IPS DF 4.7 (cell line): ENCODE data around the gene SDR39U1.

Experiments used
- DNase-seq: peaks from one replicate; pipeline ENCODE4 v3.0.0-alpha.2; 2013; ENCODE audit warnings: low spot score; ENCODE audit errors: extremely low read depth

Gene SDR39U1

GRCh38 chr14:24430143-24430681 lies 12.4 kb downstream of the SDR39U1 start:
- DNase-seq: no peak

GRCh38 chr14:24429395-24430142 lies 13.0 kb downstream of the SDR39U1 start, which contains the start of the genes CBLN3 and KHNYN:
CBLN3 (minus strand) TSS chr14:24429668; CDS start chr14:24429054, 614 bp downstream.
KHNYN (plus strand) TSS chr14:24429954; CDS start chr14:24430731, 777 bp downstream.
- no peak for DNase-seq

DNA sequence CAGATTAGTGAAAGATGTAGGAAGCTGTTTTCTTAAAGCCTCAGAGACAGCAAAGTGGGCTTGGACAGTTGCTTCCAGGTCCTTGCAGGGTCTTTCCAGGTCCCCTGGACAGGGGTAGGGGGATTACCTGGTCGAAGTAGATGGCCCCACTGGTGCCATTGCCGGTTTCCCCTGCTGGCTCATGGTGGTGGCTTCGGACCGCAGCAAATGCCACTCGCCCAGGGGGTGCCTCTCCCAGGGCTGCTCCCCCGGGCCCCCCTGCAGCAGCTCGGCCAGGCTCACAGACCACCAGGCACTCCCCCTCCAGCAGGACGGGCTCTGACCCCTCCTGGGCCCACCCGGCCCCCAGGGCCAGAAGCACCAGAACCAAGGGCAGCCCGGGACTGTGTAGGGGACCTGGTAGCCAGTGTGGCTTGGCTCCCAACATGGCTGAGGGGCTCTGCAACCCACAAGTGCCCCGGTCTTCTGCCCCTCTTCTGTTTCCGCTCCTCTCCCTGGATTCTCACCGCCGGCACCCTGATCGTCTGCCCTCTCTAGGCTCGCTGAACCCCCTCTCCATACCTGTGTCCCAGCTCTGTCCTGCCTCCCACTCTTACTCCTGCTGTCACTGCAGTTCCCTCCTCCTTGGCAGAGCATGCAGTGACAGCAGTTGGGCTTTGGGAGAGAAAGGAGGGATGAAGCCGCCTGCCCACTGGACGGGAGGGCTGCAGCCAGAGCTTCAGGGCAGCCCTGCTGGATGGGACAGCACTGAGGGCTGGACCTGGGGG lies 13.8 kb downstream of the SDR39U1 start:
- DNase-seq: no peak

DNA sequence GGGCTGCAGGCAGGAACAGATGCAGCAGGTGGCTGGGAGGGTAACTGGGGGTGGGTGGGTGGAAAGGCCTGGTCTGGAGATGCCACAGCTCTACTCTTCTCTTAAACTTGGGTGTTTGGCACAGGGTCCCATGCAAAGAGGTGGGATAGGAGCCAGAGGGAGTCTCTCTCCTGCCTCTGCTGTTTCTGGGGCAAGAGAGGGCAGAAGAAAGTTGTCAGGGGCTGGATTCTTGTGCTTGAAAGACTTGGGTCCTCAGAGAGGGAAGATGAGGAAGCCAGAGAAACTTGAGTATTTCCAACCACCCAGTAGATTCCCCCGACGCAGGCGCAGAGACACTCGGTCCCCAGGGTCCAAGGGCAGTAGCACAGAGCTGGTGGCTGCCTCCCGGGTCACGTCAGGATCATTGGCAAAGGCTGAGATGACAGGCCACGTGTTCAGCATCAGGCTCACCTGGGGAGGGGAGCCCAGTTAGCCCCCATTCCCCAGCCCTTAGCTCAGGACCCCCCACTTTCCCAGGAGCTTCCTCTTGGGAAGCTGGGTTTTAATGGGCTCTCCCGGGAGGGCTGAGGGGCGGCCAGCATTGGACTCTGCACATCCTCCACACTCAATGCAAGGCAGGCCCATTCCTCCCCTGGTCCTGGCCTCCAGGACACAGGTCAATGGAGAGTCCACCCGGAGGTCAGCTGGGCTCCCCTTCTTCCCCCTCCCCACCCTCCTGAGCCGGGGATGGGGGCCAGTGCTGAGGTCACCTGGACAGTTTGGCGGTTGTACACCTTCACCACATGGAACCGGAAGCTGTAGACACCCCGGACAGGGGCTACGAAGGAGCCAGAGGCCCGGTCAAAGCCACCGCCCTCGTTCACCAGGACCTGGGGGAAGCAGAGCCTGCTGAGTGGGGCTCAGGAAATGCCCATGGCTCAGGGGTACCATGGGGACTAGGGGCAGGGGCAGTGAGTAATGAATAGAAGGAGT lies 14.8 kb downstream of the SDR39U1 start:
- DNase-seq: no peak

- DNase-seq: no peak
These were observed 15.6 kb downstream of the SDR39U1 start for GRCh38 chr14:24426912-24427536.

DNA sequence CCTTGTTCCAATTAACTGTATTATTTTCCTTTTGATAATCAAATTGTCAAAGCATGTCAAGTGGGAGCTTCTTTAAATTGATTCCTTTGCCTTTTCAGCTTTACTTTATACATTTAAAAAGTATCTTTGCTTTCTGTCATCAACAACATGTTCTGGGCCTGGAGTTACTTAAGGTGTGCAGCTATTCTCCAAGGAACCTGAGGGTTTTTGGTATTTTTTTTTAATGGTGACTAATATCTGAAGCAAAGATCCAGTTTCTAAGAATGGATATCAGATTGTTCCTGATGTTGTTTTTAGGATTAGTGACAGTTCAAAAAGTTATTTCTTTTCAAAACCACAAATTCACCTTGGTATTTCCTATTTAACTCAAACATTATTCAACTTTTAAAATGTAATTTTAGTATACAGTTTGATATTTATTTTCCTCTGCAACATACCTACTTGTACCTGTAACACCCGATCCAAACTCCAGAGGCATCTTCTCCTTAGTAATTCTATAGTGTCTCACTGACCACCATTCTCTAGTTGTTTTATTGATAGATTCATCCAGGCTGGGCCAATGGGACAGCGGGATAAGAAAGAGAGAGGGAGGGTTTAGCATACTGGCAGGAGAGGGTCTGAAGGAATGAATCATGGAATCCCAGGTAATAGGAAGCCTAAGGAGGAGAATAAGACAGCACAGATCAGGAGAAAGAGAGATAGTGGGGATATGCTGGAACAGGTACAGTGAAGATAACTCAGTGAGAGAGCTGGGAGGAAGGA lies 16.2 kb downstream of the SDR39U1 start:
- no peak for DNase-seq

DNA sequence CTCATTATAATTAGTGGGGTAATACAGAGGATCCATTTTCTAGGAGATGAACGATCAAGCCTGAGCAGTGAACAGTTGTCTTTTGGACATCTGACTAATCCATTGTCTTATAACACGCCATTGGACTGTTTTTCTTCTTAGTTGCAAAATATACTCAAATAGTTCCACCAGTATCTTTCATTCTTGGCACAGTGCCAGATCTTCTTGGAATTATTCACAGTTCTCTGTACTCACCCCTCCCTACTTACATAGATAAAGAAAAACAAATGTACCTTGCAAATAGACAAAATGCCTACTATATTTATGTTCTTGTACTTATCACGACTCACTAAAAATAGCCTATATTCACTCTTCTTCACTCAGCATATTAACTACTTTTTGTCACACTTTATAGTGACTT lies 16.9 kb downstream of the SDR39U1 start:
- DNase-seq: no peak

DNA sequence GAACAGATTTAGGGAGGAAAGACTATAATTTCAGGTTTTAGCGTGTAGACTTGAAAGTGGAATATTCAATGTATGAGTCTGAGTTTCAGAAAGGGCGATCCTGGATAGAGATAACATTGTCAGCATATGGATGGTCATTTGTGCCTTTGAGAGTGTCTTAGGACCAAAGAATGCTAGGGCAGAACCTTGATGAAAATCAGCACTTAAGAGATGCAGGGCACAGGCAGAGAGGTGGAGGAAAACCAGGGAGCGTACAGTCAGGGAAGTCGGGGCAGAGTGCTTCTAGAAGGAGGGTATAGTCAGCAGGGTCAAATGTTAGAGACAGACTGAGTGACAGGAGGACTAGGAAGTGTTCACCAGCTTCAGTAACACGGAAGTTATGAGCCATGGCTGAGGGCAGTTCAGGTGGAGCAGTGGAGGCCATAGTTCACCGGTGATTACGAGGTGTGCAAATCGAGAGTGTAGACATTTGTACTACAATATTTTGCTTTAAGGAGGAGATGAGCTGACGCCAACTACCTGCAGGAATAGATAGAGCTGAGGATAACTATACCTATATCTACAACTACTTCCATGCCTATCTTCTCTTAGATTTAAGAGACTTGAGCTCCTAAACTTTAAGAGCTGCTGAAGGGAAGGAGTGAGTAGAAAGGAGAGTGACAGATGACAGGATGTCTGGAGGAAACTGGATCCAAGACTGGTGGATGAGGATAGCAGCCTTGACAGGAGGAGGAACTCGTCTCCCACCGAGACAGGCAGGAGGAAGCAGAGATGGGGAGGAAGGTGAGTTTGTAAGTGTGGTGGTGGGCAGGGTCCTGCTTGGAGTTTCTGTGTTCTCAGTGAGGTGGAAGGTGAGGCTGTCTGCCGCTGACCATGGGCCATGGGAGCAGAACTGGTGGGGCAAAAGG lies 19.6 kb downstream of the SDR39U1 start:
- DNase-seq: no peak

GRCh38 chr14:24422261-24422660 lies 20.3 kb downstream of the SDR39U1 start:
- DNase-seq: no peak

DNA sequence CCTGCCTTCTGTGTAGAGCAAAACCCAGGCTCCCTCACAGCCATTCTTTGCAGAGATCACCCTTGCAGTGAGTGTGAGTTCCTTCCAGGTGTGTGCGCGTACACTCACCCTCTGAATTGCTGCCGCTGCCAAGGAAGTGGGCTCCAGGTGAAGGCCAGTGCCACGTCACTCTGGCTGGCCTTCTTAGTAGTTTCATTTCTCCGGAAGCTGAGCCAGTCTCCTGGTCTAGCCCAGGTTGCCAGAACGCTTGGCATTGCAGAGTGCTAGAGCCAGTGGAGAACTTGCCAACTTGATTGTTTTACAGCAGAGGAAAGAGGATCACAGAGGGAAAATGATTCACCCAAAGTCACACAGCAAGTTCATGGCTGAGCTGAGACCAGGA lies 24.1 kb downstream of the SDR39U1 start:
- no peak for DNase-seq

GRCh38 chr14:24417832-24418491 lies 24.6 kb downstream of the SDR39U1 start:
- DNase-seq: no peak

DNA sequence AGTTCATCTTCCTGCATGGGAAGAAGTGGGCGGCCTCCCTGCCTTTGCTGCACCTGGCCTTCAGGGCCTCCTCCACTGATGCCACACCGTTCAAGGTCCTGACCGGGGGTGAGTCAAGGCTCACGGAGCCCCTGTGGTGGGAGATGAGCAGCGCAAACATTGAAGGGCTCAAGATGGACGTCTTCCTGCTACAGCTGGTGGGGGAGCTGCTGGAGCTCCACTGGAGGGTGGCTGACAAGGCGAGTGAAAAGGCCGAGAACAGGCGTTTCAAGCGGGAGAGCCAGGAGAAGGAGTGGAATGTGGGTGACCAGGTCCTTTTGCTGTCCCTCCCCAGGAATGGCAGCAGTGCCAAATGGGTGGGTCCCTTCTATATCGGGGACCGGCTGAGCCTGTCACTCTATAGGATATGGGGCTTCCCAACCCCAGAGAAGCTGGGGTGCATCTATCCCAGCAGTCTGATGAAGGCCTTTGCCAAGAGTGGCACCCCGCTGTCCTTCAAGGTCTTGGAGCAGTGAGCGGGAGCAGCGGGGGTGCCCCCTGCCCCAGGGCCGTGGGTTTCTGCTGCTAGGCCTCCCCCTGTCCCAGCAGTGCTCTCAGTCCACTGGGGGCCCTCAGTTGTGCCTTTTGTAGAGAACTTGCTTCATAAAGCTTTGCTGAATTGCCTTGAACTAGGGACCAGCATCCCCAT lies 25.5 kb downstream of the SDR39U1 start:
- no peak for DNase-seq

DNA sequence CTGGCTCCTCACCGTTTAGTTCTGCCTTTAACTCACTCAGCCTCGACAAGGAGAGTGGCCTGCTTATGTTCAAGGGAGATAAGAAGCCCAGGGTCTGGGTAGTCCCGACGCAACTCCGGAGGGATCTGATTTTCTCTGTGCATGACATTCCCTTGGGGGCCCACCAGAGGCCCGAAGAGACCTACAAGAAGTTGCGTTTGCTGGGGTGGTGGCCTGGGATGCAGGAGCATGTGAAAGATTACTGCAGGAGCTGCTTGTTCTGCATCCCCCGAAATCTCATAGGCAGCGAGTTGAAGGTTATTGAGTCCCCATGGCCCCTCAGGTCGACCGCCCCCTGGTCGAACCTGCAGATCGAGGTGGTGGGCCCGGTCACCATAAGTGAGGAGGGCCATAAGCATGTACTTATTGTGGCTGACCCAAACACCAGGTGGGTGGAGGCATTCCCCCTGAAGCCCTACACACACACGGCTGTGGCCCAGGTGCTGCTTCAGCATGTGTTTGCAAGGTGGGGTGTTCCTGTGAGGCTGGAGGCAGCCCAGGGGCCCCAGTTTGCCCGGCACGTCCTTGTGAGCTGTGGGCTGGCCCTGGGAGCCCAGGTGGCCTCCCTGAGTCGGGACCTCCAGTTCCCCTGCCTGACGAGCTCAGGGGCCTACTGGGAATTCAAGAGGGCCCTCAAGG lies 26.2 kb downstream of the SDR39U1 start:
- no peak for DNase-seq

GRCh38 chr14:24415421-24416253 lies 26.9 kb downstream of the SDR39U1 start:
- no peak for DNase-seq

- DNase-seq: no peak
These were observed 27.7 kb downstream of the SDR39U1 start for GRCh38 chr14:24414732-24415420.

DNA sequence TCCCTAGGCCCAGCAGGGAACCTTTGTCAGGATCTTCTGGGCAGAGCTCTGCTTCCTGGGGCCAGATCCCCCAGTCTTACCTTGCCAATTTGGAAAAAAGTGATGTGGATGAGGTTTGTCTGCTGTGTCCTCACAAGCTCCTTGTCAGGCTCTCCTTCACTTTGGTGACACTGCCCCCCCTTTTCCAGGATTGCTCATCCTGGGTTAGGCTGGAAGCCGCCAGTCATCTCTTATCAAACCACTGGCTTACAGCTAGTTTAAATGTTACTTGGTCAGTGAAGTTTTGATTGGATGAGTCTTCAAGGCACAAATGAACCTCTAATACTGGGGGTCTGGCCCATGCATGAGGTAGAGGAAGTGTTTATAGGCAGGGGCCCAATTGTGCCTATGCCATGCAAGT lies 28.5 kb downstream of the SDR39U1 start:
- no peak for DNase-seq
